A549 (cell line): Measurements from ENCODE around the gene ADIRF.

Source experiments
- CTCF ChIP-seq: fragments of >200 bp; sonication (Bioruptor Twin); formaldehyde crosslinking; IDR thresholded peaks from 3 replicates; pipeline ENCODE4 v1.5.1; 2016
- EP300 ChIP-seq, 2 experiments: fragments of >200 bp; sonication (Bioruptor Twin); formaldehyde crosslinking; IDR thresholded peaks; 2 replicates in 1 of 2; 3 replicates in 1 of 2; pipeline ENCODE4 v1.6.1; 2016 to 2017
- FOSL2 ChIP-seq, 2 experiments: fragments of 450-650 bp in 1 of 2; fragments of >200 bp in 1 of 2; sonication (Bioruptor Twin) in 1 of 2; formaldehyde crosslinking; IDR thresholded peaks; 2 replicates each; pipeline versions ENCODE4 v1.5.0 to v1.6.1; 2016 to 2020; ENCODE audit warnings: mild to moderate bottlenecking in 1 of 2, moderate library complexity in 1 of 2
- HOXB5 ChIP-seq: fragments of 250-450 bp; sonication (Bioruptor Pico); IDR thresholded peaks from 2 replicates; pipeline ENCODE4 v1.5.0; 2020; ENCODE audit warnings: mild to moderate bottlenecking, moderate library complexity
- MAZ ChIP-seq: fragments of 150-350 bp; IDR thresholded peaks from 2 replicates; pipeline ENCODE4 v1.6.1; 2014; ENCODE audit warnings: antibody characterized with exemption, low read depth, low read length, borderline replicate concordance
- PHF8 ChIP-seq: fragments of 200-600 bp; sonication (generic); IDR thresholded peaks from 2 replicates; pipeline ENCODE4 v1.6.1; 2016; ENCODE audit warnings: low read depth, mild to moderate bottlenecking, antibody characterized with exemption, moderate library complexity, borderline replicate concordance
- POLR2A ChIP-seq: IDR thresholded peaks from 2 replicates; pipeline ENCODE4 v1.6.1; 2012; ENCODE audit warnings: mild to moderate bottlenecking, low read length
- RFX5 ChIP-seq: fragments of 450-650 bp; IDR thresholded peaks from 2 replicates; pipeline ENCODE4 v1.7.1; 2014; ENCODE audit warnings: antibody characterized with exemption, mild to moderate bottlenecking, moderate library complexity

GRCh38 chr10:86959737-86960002 is 8.6 kb upstream of the ADIRF start:
- TF ChIP-seq PHF8 (no peak), HOXB5 (no peak), FOSL2 (IDR thresholded peaks at IDR 0.05) (no peak), FOSL2 (CRISPR knock-in tag; IDR thresholded peaks at IDR 0.05) (no peak), MAZ (no peak), CTCF (no peak), EP300 (IDR thresholded peaks at IDR 0.05) (no peak), POLR2A (no peak), RFX5 (no peak)
